ENCODE data around the gene FOXO1.
A peak's percentile ranks its signal among the peaks of the same experiment; 100 is the strongest.

The FOXO1 gene

GRCh38 chr13:40539576-40540327, 126.7 kb downstream of the FOXO1 start:
- DNase-seq, result no peak

GRCh38 chr13:40537146-40537895, 129.1 kb downstream of the FOXO1 start:
- DNase-seq, result no peak

- DNase-seq, result no peak
Observed at GRCh38 chr13:40536443-40537113, 129.9 kb downstream of the FOXO1 start.

GRCh38 chr13:40535345-40535836, 131.1 kb downstream of the FOXO1 start:
- DNase-seq, result no peak

GRCh38 chr13:40534456-40534855, 132.0 kb downstream of the FOXO1 start:
- DNase-seq, result no peak

GRCh38 chr13:40533072-40533471, 133.4 kb downstream of the FOXO1 start:
- no peak for DNase-seq

- no peak for DNase-seq
Observed at GRCh38 chr13:40530961-40531360, 135.5 kb downstream of the FOXO1 start.

- no peak for DNase-seq
Observed at GRCh38 chr13:40528881-40529280, 137.6 kb downstream of the FOXO1 start.

GRCh38 chr13:40527914-40528313, 138.5 kb downstream of the FOXO1 start:
- no peak for DNase-seq

- no peak for DNase-seq
Observed at GRCh38 chr13:40522282-40522681, 144.2 kb downstream of the FOXO1 start.

GRCh38 chr13:40520916-40521315, 145.5 kb downstream of the FOXO1 start:
- DNase-seq, result no peak

- no peak for DNase-seq
Observed at GRCh38 chr13:40519637-40520036, 146.8 kb downstream of the FOXO1 start.

GRCh38 chr13:40518481-40518882, 148.0 kb downstream of the FOXO1 start:
- DNase-seq, result peak; percentile 60

- no peak for DNase-seq
Observed at GRCh38 chr13:40517486-40518480, 148.7 kb downstream of the FOXO1 start.

GRCh38 chr13:40515702-40516101, 150.7 kb downstream of the FOXO1 start:
- DNase-seq, result no peak

- DNase-seq, result no peak
Observed at GRCh38 chr13:40514802-40515201, 151.6 kb downstream of the FOXO1 start.

- DNase-seq, result no peak
Observed at GRCh38 chr13:40509876-40510275, 156.6 kb downstream of the FOXO1 start.

GRCh38 chr13:40508767-40509342, 157.6 kb downstream of the FOXO1 start:
- no peak for DNase-seq

- peak; percentile 49 for DNase-seq
Observed at GRCh38 chr13:40508127-40508526, 158.3 kb downstream of the FOXO1 start.

- no peak for DNase-seq
Observed at GRCh38 chr13:40506592-40507446, 159.6 kb downstream of the FOXO1 start.

All from CD4-positive, alpha-beta T cell treated with Interleukin-17A for 1 hour (primary cell).